SK-N-SH treated with all-trans-retinoic acid at 6 μM for 48 hours (cell line): ENCODE data around the gene SUGP1.

ENCODE experiments used
- ISL1 ChIP-seq: fragments of 250-450 bp; sonication (Bioruptor Pico); IDR thresholded peaks from 2 replicates; pipeline ENCODE4 v2.1.2; 2022; ENCODE audit warnings: mild to moderate bottlenecking, moderate library complexity
- ZC3H10 ChIP-seq: fragments of 250-450 bp; sonication (Bioruptor Pico); IDR thresholded peaks from 2 replicates; pipeline ENCODE4 v1.5.1; 2021; ENCODE audit warnings: mild to moderate bottlenecking, moderate library complexity
- TF ChIP-seq, protein P1 (sequence below): fragments of 250-450 bp; sonication (Bioruptor Pico); IDR thresholded peaks from 2 replicates; pipeline ENCODE4 v1.8.0; 2020; ENCODE audit warnings: mild to moderate bottlenecking, moderate library complexity, borderline replicate concordance

DNA sequence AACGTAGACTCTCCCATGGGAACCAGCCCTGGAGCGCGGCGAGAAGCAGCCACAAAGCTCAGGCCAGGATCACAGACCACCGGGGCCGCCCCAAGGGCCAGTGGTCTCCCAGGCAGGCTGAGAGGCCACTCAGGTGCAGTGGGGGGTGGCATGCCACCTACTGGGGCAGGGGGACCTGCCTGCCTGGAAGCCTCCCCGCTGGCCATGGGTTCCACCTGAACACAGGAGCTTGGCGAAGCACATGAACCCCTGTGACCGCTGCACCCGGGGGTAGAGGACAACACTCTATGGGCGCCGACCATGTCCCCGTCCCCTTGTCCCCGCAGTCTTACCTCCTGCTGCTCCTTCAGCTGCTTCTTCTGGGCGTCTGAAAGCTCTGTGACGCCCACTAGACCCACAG is 40.5 kb downstream of the SUGP1 start:
- TF ChIP-seq, protein P1, sequence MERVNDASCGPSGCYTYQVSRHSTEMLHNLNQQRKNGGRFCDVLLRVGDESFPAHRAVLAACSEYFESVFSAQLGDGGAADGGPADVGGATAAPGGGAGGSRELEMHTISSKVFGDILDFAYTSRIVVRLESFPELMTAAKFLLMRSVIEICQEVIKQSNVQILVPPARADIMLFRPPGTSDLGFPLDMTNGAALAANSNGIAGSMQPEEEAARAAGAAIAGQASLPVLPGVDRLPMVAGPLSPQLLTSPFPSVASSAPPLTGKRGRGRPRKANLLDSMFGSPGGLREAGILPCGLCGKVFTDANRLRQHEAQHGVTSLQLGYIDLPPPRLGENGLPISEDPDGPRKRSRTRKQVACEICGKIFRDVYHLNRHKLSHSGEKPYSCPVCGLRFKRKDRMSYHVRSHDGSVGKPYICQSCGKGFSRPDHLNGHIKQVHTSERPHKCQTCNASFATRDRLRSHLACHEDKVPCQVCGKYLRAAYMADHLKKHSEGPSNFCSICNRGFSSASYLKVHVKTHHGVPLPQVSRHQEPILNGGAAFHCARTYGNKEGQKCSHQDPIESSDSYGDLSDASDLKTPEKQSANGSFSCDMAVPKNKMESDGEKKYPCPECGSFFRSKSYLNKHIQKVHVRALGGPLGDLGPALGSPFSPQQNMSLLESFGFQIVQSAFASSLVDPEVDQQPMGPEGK (CRISPR knock-in tag), result no peak
- TF ChIP-seq ISL1 (CRISPR knock-in tag) (no peak), ZC3H10 (CRISPR knock-in tag) (no peak)
